ENCODE results near the gene NFS1. TPM values are rescaled to one million over a fixed set of nuclear protein-coding genes. Genes with fewer than 3 reads are reported as not detected.
A peak's percentile ranks its signal among the peaks of the same experiment; 100 is the strongest.

NFS1 gene
- total and polyA plus RNA-seq, 2 of the 8 experiments (the other 6 are each of a cell fraction or from before 2014, with no cell fraction given) = 26.1 to 38.8 TPM

- Histone ChIP-seq H3K9me3 (ENCODE audit: insufficient read depth in 2 of 2, low read depth in 1 of 2, low read length in 1 of 2) (no peaks in the 10 kb centered on the region), H3K4ac (replicated peaks; ENCODE audit: insufficient read length, low read depth, low read length) (peak within 1 kb of the TSS; percentile 99), H3K23ac (ENCODE audit: insufficient read length) (no peak within 1 kb of the TSS), H2AFZ (ENCODE audit: low read length) (no peak within 1 kb of the TSS), H3K14ac (ENCODE audit: insufficient read length) (no peak within 1 kb of the TSS), H2BK15ac (ENCODE audit: low read length) (no peak within 1 kb of the TSS), H3K27ac (ENCODE audit: low read depth, low read length) (peak within 1 kb of the TSS; percentile 98), H3K36me3 (ENCODE audit: control insufficient read depth in 2 of 4, insufficient read depth in 4 of 4, low read length in 3 of 4) (peaks cover 11 to 37% (median 31%) of the 10 kb centered on the region in 4 experiments), H3K23me2 (ENCODE audit: low read depth, low read length) (0 out of 2 replicates have a peak, but pooled peaks cover 4% of the 10 kb centered on the region), H2BK5ac (ENCODE audit: low read depth, low read length) (peak within 1 kb of the TSS; percentile 98), H2BK120ac (replicated peaks; ENCODE audit: low read depth, low read length) (no peak within 1 kb of the TSS), H4K5ac (ENCODE audit: insufficient read length, low read depth, low read length) (peak within 1 kb of the TSS; percentile 95), H4K8ac (ENCODE audit: extremely low read depth, insufficient read depth, low read length) (peak within 1 kb of the TSS; percentile 100), H3K27me3 (replicated peaks in 1 of 4; ENCODE audit: control insufficient read depth in 3 of 4, extremely low read depth in 1 of 4, insufficient read depth in 3 of 4, low read length in 3 of 4) (no peaks in the 10 kb centered on the region), H2BK12ac (ENCODE audit: low read depth, low read length) (peak within 1 kb of the TSS; percentile 39; the same call in 1 of the 2 replicates), H3K79me2 (ENCODE audit: control insufficient read depth in 1 of 2, insufficient read depth in 2 of 2, low read length in 2 of 2) (peaks cover 26 to 53% of the 10 kb centered on the region in 2 experiments), H2BK20ac (ENCODE audit: low read length) (no peak within 1 kb of the TSS), H3K9ac (replicated peaks in 1 of 4; ENCODE audit: extremely low read depth in 1 of 4, low read depth in 3 of 4, low read length in 3 of 4) (peak within 1 kb of the TSS; percentile 98 to 100 (median 99)), H4K91ac (replicated peaks; ENCODE audit: insufficient read length, low read length) (peak within 1 kb of the TSS; percentile 98), H3K4me1 (replicated peaks in 1 of 4; ENCODE audit: control insufficient read depth in 3 of 4, insufficient read depth in 4 of 4, low read length in 3 of 4) (peaks cover 0 to 4% (median 4%) of the 10 kb centered on the region in 4 experiments; a peak in 3 of 7 replicates), H2AK5ac (ENCODE audit: low read depth, low read length) (peak within 1 kb of the TSS; percentile 32; the same call in 1 of the 2 replicates), H3K4me3 (ENCODE audit: extremely low read depth in 1 of 4, insufficient read depth in 2 of 4, low read depth in 3 of 4, low read length in 4 of 4) (peak within 1 kb of the TSS; percentile 83 to 96 (median 90)), H3K79me1 (ENCODE audit: low read depth, low read length) (no peaks in the 10 kb centered on the region), H4K20me1 (replicated peaks in 1 of 2; ENCODE audit: control insufficient read depth in 1 of 2, insufficient read depth in 2 of 2, low read length in 2 of 2) (peaks cover 10 to 14% of the 10 kb centered on the region in 2 experiments), H3K56ac (replicated peaks; ENCODE audit: insufficient read length, low read depth, low read length) (peak within 1 kb of the TSS; percentile 86), H3K18ac (ENCODE audit: extremely low read depth, low read length) (peak within 1 kb of the TSS; percentile 84), H3K4me2 (ENCODE audit: insufficient read depth in 1 of 2, low read depth in 2 of 2, low read length in 2 of 2) (peak within 1 kb of the TSS; percentile 67 to 68)
- FAIRE-seq (peak; percentile 72), DNase-seq (ENCODE audit: low read depth in 1 of 2, low spot score in 2 of 2) (peak; percentile 98 to 100)
- POLR2A ChIA-PET (ENCODE audit: partially characterized antibody) = interaction anchor here (0.5 to 45.3 kb wide), 88 partner anchors 13 to 750 kb away, joined by 3 to 2341 read pairs (median 4); partner anchors contain the start of genes C20orf173, CEP250, CPNE1 and ERGIC3
- CTCF ChIA-PET (ENCODE audit: partially characterized antibody) = interaction anchor here (0.6 to 2.5 kb wide), 17 partner anchors 13 to 212 kb away, joined by 3 to 8 read pairs (median 3); partner anchors contain the start of genes NFS1, ROMO1 and SCAND1
- 2% methylated on average over 66 of the region's 66 CpGs; no CpG with 5 or more reads in 1 of the 2 experiments for WGBS, 2 experiments (ENCODE audit: extremely low coverage in 1 of 2, insufficient coverage in 1 of 2, insufficient read length in 1 of 2, insufficient replicate concordance in 2 of 2, low coverage in 1 of 2, low lambda C conversion rate in 2 of 2, missing lambda C conversion rate in 1 of 2)
- TF ChIP-seq NANOG (IDR thresholded peaks at IDR 0.05; ENCODE audit: insufficient read depth, low read depth, low read length, poor library complexity, severe bottlenecking) = no peak
- TF ChIP-seq JUND (IDR thresholded peaks at IDR 0.05; ENCODE audit: low read length) = peak; percentile 61; the same call in 1 of the 2 replicates
- TF ChIP-seq PHF8 (conservative IDR thresholded peaks at IDR 0.05; ENCODE audit: low read depth, low read length) = peak; percentile 96
- peak; percentile 74; the same call in 1 of the 2 replicates for TF ChIP-seq BACH1 (IDR thresholded peaks at IDR 0.05; ENCODE audit: low read length)
- TF ChIP-seq HDAC2 (IDR thresholded peaks at IDR 0.05; ENCODE audit: borderline replicate concordance in 1 of 2, low read depth in 2 of 2, low read length in 2 of 2) = 0 out of 4 replicates have a peak, but pooled peaks of 1 of the 2 experiments have one; percentile 26
- TF ChIP-seq RXRA (IDR thresholded peaks at IDR 0.05; ENCODE audit: insufficient read depth, low read depth, low read length) = no peak
- no peak for TF ChIP-seq RFX5 (IDR thresholded peaks at IDR 0.05; ENCODE audit: borderline replicate concordance, low read depth, low read length)
- peak; percentile 94 for TF ChIP-seq SP1 (IDR thresholded peaks at IDR 0.05; ENCODE audit: low read depth, low read length)
- peak; percentile 95 for TF ChIP-seq EGR1 (IDR thresholded peaks at IDR 0.05; ENCODE audit: borderline replicate concordance, low read depth, low read length)
- no peak for TF ChIP-seq SAP30 (IDR thresholded peaks at IDR 0.05; ENCODE audit: insufficient read depth, insufficient replicate concordance, low read length)
These were observed 43.0 kb upstream of the NFS1 start, which contains the start of gene RBM39 for GRCh38 chr20:35741892-35742740. Gene RBM39, minus strand, starts transcription at chr20:35742260. Its CDS starts 1,386 bp downstream, at chr20:35740874.
